SKM-1 treated with dmso at 0.1 percent for 144 hours (cell line): Measurements from ENCODE around the gene DYRK2.
"Not testable (repeated sequence)": the region's sequence is repeated elsewhere in the genome, so short reads cannot be mapped to it uniquely, and the experiment has no call there.

Source experiments
- DNase-seq: peaks from one replicate; lab custom pipeline; 2025; ENCODE audit not compliant: unreplicated experiment; lab: John Stamatoyannopoulos, UW

Gene DYRK2

GRCh38 chr12:67669934-67670631 lies 21.5 kb downstream of the DYRK2 start:
- DNase-seq = no peak

GRCh38 chr12:67671419-67671818 lies 22.9 kb downstream of the DYRK2 start:
- DNase-seq = no peak

- no peak for DNase-seq
Measured at GRCh38 chr12:67671892-67672291, 23.3 kb downstream of the DYRK2 start.

- DNase-seq = not testable (repeated sequence)
Measured at GRCh38 chr12:67672507-67672906, 24.0 kb downstream of the DYRK2 start.

GRCh38 chr12:67673509-67673908 lies 25.0 kb downstream of the DYRK2 start:
- DNase-seq = not testable (repeated sequence)

DNA sequence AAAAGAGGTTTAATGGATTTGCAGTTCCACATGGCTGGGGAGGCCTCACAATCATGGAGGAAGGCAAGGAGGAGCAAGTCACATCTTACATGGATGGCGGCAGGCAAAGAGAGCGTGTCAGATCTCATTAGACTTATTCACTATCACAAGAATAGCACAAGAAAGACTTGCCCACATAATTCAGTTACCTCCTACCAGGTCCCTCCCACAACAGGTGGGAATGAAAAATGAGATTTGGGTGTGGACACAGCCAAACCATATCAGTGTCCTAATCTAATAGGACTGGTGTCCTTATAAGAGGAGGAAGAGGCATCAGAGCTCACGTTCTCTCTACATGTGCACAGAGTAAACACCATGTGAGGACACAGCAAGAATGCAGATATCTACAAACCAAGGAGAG lies 25.9 kb downstream of the DYRK2 start:
- no peak for DNase-seq

GRCh38 chr12:67676624-67677023 lies 28.1 kb downstream of the DYRK2 start:
- DNase-seq = no peak

GRCh38 chr12:67677166-67677565 lies 28.6 kb downstream of the DYRK2 start:
- DNase-seq = no peak

DNA sequence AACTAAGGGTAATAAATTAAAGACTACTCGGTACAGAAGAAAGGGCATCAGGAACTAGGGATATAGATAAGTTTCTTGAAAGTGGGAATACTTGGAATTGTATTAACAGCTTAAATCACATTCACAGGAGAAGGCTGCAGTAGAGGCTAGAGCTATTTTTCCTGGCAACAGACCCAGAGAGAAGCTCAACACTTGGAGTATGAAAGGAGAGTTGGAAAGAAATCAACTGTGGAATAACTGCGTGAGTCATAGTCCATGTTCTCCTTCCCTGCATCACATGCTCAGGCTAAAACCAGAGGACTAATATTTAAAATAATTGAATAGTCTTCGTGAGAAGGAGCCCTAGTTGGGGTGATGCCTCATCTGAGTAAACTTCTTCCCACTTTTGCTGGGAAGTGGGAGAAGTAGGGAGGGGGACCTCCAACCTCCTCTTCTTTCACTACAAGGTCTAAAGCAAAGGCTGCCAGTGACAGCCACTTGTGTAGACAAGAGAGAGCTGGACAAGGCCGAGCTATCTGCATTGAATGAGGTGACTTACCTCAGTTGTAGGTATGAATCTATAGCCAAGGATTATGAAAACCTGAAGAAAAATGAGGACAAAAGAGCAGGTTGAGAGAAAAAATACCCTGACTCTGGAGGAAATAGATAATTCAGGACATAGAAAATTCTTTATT lies 32.7 kb downstream of the DYRK2 start:
- DNase-seq = no peak

- no peak for DNase-seq
Measured at GRCh38 chr12:67681941-67682620, 33.5 kb downstream of the DYRK2 start.

- DNase-seq = no peak
Measured at GRCh38 chr12:67689385-67689784, 40.8 kb downstream of the DYRK2 start.

- DNase-seq = no peak
Measured at GRCh38 chr12:67690656-67691055, 42.1 kb downstream of the DYRK2 start.

- no peak for DNase-seq
Measured at GRCh38 chr12:67691220-67691619, 42.7 kb downstream of the DYRK2 start.

DNA sequence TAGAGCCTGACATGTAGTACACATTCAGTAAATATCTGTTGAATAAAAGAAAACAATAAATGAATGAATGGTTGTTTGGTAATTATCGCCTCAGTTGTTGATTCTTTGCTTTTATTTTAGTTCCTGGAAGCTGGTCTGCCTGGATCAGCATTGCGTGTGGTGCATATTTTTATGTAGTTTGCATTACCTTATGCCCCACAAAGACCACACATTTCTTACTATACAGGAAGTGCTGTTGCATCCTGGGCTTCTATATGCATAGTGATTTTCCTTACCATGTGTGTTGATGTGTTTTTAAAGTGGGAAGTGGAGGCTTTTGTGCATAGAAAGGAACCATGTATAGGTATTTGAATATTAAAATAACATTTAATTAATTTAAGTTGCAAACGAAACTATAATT lies 43.6 kb downstream of the DYRK2 start:
- DNase-seq = no peak

- no peak for DNase-seq
Measured at GRCh38 chr12:67692966-67693365, 44.4 kb downstream of the DYRK2 start.

- DNase-seq = no peak
Measured at GRCh38 chr12:67693894-67694293, 45.3 kb downstream of the DYRK2 start.

DNA sequence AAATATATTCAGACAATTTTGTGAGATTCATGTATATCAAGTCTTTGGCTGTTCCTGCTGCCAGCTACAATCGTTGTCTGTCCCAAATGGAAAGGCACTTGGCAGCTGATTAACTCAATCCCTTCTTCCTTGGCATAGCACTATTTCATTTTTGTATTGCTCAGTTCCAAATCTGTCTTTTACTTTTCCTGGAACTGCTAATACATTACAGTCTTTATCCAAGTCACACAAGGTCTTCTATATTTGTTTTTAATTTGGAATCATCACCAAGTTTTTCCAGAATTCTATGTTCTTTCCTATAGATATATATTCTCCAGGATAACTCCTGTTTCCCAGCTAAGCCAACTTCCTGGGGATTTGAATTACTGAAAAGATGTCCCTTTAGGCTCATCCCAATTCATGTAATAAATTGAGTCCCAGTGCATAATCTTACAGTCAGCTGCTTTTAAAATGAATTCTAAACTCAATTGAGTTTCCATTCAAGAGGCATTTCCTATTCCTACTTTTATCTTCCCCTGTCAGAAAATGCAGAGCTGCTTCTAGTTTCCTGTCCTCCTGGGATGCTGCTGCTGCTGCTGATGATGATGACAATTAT lies 45.9 kb downstream of the DYRK2 start:
- DNase-seq = no peak

DNA sequence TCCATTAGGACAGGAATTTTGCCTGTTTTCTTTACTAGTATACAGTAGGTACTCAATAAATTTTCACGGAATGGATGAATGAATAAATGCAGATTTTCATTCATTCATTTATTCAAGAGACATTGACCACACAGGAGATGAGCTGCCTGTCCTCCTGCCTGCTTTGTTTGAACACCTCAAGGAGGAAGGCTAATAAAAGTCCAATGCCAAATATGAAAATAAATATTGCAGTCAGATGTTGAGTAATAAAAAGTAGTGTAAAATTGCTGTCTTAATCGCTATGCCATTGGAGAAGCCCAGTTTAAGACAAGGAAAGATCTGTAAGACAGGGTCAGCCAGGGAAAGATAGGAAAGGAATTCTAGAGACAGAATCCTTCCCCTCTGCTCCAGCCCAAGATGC lies 47.4 kb downstream of the DYRK2 start:
- no peak for DNase-seq

GRCh38 chr12:67697443-67697842 lies 48.9 kb downstream of the DYRK2 start:
- no peak for DNase-seq

GRCh38 chr12:67697967-67698366 lies 49.4 kb downstream of the DYRK2 start:
- DNase-seq = no peak

DNA sequence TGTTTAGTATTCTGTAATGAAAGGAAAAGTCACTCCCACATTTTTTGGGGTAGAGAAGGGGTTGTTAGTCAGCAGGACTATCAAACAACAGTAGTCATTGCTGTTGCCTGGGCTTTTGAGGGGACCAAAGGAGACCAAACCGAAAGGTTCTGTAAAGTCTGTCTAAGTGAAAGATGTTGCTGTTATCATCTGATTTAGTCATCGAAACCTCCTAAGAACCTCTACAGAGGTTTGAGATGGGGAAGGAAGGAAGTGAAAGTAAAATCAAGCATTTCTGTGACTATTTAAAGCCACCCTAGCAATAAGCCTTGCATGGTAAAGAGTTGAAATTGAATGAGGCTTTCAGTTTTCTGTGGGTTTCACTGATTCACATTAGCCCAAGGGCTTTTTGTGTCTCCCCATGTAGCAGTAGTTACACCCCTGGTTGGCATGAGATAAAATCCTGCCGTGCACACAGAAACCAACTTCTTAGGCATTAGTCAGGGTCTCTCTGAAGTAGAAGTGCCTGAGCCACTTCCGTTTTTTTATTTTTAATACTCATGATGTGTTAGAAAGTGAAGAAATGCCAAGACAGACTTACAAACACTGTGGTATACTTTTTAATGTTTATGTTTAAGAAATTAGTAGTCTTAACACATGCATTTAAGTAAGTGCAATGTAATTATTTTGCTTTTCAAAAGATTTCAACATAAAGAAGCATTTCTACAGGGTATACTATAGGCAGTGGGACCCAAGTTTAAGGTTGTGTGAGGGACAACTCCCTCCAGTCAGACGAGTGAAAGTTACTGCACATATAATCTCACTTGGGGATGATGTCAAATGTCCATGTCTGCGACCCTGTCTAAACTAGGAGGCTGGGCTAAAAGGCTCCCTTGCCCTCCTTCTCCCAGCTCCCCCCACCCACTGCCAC lies 50.4 kb downstream of the DYRK2 start:
- DNase-seq = peak; percentile 25
